Tibial artery (tissue), 4 donors: ENCODE results near the gene ANKRD10.
"Not testable (repeated sequence)": the region's sequence is repeated elsewhere in the genome, so short reads cannot be mapped to it uniquely, and the experiment has no call there.

Source experiments
- DNase-seq, 2 donors: peaks; one replicate each; pipeline ENCODE4 v3.0.0-alpha.2; 2019
- H3K27ac ChIP-seq, 2 donors: fragments of 200-600 bp; sonication (generic) in 1 of 2; 1 replicate in 1 of 2; 2 replicates in 1 of 2; pipeline ENCODE4 v1.5.1; 2018 to 2019; ENCODE audit warnings: mild to moderate bottlenecking in 1 of 2
- H3K27me3 ChIP-seq, 2 donors: fragments of 200-600 bp; sonication (generic) in 1 of 2; one replicate each; pipeline versions ENCODE4 v1.5.1 to v1.6.0; 2016 to 2019
- H3K36me3 ChIP-seq, 3 donors: fragments of 200-600 bp; sonication (generic) in 2 of 3; one replicate each; pipeline ENCODE4 v1.5.1; 2016 to 2019; ENCODE audit warnings: mild to moderate bottlenecking in 2 of 3
- H3K4me1 ChIP-seq, 4 donors: fragments of 200-600 bp; sonication (generic) in 2 of 4; 1 replicate in 3 of 4; 2 replicates in 1 of 4; pipeline ENCODE4 v1.5.1; 2016 to 2019
- H3K4me3 ChIP-seq, 2 donors: fragments of 200-600 bp; sonication (generic) in 1 of 2; 1 replicate in 1 of 2; 2 replicates in 1 of 2; pipeline ENCODE4 v1.5.1; 2018 to 2019; ENCODE audit warnings: mild to moderate bottlenecking in 2 of 2
- H3K9me3 ChIP-seq, 3 donors: fragments of 200-600 bp; sonication (generic) in 1 of 3; one replicate each; pipeline ENCODE4 v1.5.1; 2016 to 2019
- CTCF ChIP-seq, 2 experiments: fragments of 200-600 bp in 1 of 2; fragments of 450-650 bp in 1 of 2; IDR thresholded peaks; one replicate each; pipeline ENCODE4 v1.5.1; 2017 to 2019; ENCODE audit warnings: antibody characterized with exemption in 2 of 2, mild to moderate bottlenecking in 1 of 2, moderate library complexity in 1 of 2
- intact Hi-C: fragments of 100-400 bp; cut with DNase I; formaldehyde crosslinking; loops from one replicate; pipeline ENCODE4 v1.15.0; 2023; ENCODE audit warnings: low total_unique reads

Gene ANKRD10

DNA sequence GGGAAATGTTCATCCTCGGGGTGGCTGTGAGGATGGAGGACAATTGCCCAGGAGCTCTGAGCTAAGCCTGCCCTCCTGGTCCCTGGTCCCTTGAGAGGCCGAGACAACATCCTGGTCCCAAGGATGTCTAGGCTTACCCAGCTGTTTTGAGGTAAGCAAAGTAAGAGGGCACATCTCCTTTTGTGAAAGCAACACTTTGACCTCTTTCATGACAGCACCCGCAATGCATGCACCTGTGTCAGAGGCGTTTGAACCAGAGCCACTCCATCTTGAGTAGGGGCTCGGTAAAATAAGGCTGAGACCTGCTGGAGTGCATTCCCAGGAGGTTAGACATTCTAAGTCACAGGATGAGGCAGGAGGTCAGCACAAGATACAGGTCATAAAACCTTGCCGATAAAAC is 43.1 kb upstream of the ANKRD10 start:
- no peak for DNase-seq
- Histone ChIP-seq H3K9me3 (no peaks in the 10 kb centered on the region), H3K27me3 (no peaks in the 10 kb centered on the region), H3K4me1 (peaks cover 0 to 16% (median 3%) of the 10 kb centered on the region in 4 donors), H3K4me3 (no peak overlapping the region), H3K27ac (no peak overlapping the region), H3K36me3 (no peaks in the 10 kb centered on the region)
- no peak for TF ChIP-seq CTCF (IDR thresholded peaks at IDR 0.05)
- intact Hi-C loops: no loop called here

DNA sequence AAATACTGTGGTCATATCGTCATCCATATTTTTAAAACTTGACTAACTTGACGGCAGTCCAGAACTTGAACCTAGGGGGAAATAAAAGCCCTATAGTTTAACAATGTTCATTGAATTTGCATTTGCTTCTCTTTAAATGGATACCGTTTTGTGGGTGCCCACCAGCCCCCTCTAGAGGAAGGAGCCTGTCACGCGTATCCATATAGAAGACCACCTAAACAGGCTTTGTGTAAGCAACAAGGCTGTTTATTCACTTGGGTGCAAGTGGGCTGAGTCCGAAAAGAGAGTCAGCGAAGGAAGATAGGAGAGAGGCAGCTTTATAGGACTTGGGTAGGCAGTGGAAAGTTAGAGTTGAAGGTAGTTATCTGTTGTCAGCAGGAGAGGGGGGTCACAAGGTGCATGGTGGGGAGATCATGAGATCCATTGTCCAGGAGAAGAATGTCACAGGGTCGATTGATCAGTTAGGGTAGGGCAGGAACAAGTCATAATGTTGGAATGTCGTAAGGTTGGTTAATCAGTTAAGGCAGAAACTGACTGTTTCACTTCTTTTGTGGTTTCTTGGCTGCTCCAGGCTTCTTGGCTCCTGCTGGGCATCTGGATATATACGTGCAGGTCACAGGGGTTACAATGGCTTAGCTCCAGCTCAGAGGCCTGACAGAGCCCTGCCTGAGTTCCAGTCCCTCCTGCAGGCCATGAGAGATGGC is 42.5 kb upstream of the ANKRD10 start:
- Histone ChIP-seq H3K36me3 (no peaks in the 10 kb centered on the region), H3K4me1 (peaks cover 0 to 16% (median 3%) of the 10 kb centered on the region in 4 donors), H3K27ac (no peak overlapping the region), H3K27me3 (no peaks in the 10 kb centered on the region), H3K9me3 (no peaks in the 10 kb centered on the region), H3K4me3 (no peak overlapping the region)
- DNase-seq: no peak
- intact Hi-C loops: no loop called here
- no peak for TF ChIP-seq CTCF (IDR thresholded peaks at IDR 0.05)

- H3K36me3 ChIP-seq, H3K27ac ChIP-seq, H3K4me3 ChIP-seq, intact Hi-C loops, DNase-seq, H3K9me3 ChIP-seq, H3K27me3 ChIP-seq: not testable (repeated sequence)
- H3K4me1 ChIP-seq: peaks cover 0 to 16% (median 3%) of the 10 kb centered on the region in 4 donors
These were observed 41.3 kb upstream of the ANKRD10 start for GRCh38 chr13:110956216-110956615.

- intact Hi-C loops, DNase-seq, H3K36me3 ChIP-seq, H3K9me3 ChIP-seq, H3K27me3 ChIP-seq, H3K4me3 ChIP-seq: not testable (repeated sequence)
- peak overlapping the region; percentile 76 to 81 for H3K27ac ChIP-seq
- peaks cover 0 to 16% (median 3%) of the 10 kb centered on the region in 4 donors for H3K4me1 ChIP-seq
These were observed 40.7 kb upstream of the ANKRD10 start for GRCh38 chr13:110955608-110956007.

DNA sequence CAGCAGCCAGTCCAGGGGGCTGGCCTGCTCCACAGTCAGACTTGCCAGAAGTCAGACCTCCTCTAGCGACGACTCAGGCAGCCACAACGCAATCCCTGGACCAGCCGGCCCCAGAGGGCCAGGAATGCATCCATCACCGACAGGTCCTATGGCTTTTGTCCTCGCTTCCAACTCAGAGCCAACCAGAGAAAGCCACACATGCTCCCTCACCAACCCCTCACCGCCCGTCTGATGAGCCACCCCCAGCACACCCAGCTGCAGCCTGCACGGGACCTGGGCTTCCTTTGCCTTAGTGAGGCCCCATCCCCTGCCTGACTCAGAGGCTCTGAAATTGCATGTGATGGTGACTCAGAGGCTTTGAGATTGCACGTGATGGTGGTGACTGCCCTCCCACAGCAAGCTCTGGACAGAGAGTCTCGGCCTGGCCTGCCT is 40.2 kb upstream of the ANKRD10 start:
- Histone ChIP-seq H3K27ac (peak overlapping the region; percentile 76 to 81), H3K4me1 (peaks cover 0 to 16% (median 3%) of the 10 kb centered on the region in 4 donors)
- H3K27me3 ChIP-seq, H3K4me3 ChIP-seq, intact Hi-C loops, H3K36me3 ChIP-seq, H3K9me3 ChIP-seq: not testable (repeated sequence)
- DNase-seq: peak; percentile 88 to 91

DNA sequence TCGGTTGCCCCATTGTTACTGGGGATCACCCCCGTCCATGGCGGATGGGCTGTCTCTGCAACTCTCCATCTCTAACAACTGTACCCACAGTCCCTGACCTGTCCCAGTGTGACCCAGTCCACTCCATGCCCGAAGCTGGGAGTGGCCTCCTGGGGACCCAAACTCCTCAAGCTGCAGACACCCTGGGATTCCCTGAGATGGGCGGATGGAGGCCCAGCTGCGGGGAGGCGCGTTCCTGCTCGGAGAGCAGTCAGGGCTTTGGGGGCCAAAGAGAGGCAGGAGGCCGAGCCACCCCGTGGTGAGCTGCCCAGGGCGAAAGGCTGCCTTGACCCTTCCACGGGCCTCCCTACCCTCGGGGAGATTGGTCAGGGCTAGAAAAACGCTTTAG is 39.7 kb upstream of the ANKRD10 start:
- Histone ChIP-seq H3K4me1 (peaks cover 0 to 16% (median 3%) of the 10 kb centered on the region in 4 donors), H3K27ac (peak overlapping the region; percentile 76 to 81)
- H3K36me3 ChIP-seq, H3K27me3 ChIP-seq, intact Hi-C loops, H3K9me3 ChIP-seq, DNase-seq, H3K4me3 ChIP-seq: not testable (repeated sequence)

DNA sequence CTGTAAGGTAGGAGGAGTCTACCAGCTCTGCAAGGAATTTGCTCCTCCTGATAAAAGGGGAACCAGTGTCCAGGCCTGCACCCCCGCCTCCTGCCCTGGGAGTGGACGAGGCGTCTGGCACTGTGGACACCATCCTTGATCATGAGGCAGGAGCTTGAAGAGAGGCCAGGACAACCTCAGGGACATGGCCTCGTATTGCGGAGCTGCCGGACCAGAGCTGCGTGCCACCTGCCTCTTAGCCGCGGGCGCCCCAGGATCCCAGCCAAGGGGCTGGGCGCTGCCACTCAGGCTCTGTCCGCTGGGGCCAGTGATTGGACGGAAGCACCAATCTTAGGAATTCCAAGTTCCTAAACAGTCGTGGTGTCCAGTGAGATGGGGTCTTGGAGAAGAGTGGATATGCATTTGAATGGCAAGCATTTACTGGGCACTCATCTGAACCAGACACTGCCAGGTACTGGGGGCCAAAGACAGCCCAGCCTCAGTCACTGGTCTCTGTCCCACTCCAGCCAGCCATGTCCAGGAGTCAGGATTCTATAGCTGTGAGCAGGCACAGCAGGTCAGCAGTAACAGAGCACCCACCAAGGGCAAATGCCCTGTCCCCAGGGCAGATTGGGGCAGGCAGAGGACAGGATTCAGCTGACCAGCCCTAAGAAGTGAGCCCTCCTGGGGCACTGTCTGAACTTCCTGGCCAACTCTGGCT is 39.1 kb upstream of the ANKRD10 start:
- Histone ChIP-seq H3K27ac (peak overlapping the region; percentile 76 to 81), H3K4me3 (no peak overlapping the region), H3K27me3 (no peaks in the 10 kb centered on the region), H3K4me1 (peaks cover 0 to 16% (median 3%) of the 10 kb centered on the region in 4 donors), H3K36me3 (no peaks in the 10 kb centered on the region), H3K9me3 (no peaks in the 10 kb centered on the region)
- intact Hi-C loops: no loop called here
- TF ChIP-seq CTCF (IDR thresholded peaks at IDR 0.05): no peak
- no peak for DNase-seq
